Endothelial cell of umbilical vein (primary cell): ENCODE data around the gene MT1B.
A peak's percentile ranks its signal among the peaks of the same experiment; 100 is the strongest.

Experiments
- CTCF ChIP-seq, 2 donors: IDR thresholded peaks; 1 replicate in 1 of 2; 2 replicates in 1 of 2; pipeline ENCODE4 v1.5.1; 2011; ENCODE audit warnings: low read length in 2 of 2, mild to moderate bottlenecking in 2 of 2, moderate library complexity in 2 of 2, control low read depth in 1 of 2, inconsistent platforms in 1 of 2, low read depth in 1 of 2; ENCODE audit not compliant: insufficient read depth in 1 of 2; ENCODE audit errors: extremely low read depth in 1 of 2
- EZH2 ChIP-seq: IDR thresholded peaks from 2 replicates; pipeline ENCODE4 v1.6.1; 2012; ENCODE audit warnings: borderline replicate concordance, low read depth, mild to moderate bottlenecking, moderate library complexity, low read length, inconsistent platforms; ENCODE audit not compliant: severe bottlenecking
- FOS ChIP-seq: IDR thresholded peaks from 2 replicates; pipeline ENCODE4 v1.6.1; 2011; ENCODE audit warnings: mild to moderate bottlenecking, low read length, moderate library complexity, borderline replicate concordance; ENCODE audit not compliant: insufficient read depth
- GATA2 ChIP-seq: IDR thresholded peaks from 2 replicates; pipeline ENCODE4 v1.7.0; 2011; ENCODE audit warnings: low read depth, mild to moderate bottlenecking, moderate library complexity, mixed read lengths, low read length; ENCODE audit not compliant: insufficient read length, insufficient read depth
- JUN ChIP-seq: IDR thresholded peaks from 2 replicates; pipeline ENCODE4 v1.6.1; 2011; ENCODE audit warnings: borderline replicate concordance, low read depth; ENCODE audit not compliant: insufficient read length, insufficient read depth
- MAX ChIP-seq: IDR thresholded peaks from 2 replicates; pipeline ENCODE4 v1.6.1; 2011; ENCODE audit not compliant: insufficient read depth, insufficient read length
- MYC ChIP-seq: IDR thresholded peaks from one replicate; pipeline ENCODE4 v1.6.1; 2011; ENCODE audit warnings: mild to moderate bottlenecking, low read depth, low read length
- POLR2A ChIP-seq: IDR thresholded peaks from 2 replicates; pipeline ENCODE4 v1.6.1; 2012; ENCODE audit warnings: low read depth, mild to moderate bottlenecking, control low read depth, low read length
- POLR2AphosphoS5 ChIP-seq: IDR thresholded peaks from 2 replicates; pipeline ENCODE4 v1.6.1; 2012; ENCODE audit warnings: low read depth, mild to moderate bottlenecking, control low read depth, low read length, moderate library complexity; ENCODE audit not compliant: insufficient read depth

- TF ChIP-seq POLR2AphosphoS5 (no peak), POLR2A (peak; percentile 53), CTCF (IDR thresholded peaks at IDR 0.05; ENCODE audit: extremely low read depth in 1 of 2, insufficient read depth in 1 of 2, low read depth in 1 of 2, low read length in 2 of 2) (no peak), EZH2 (peak; percentile 61), MAX (no peak), GATA2 (no peak), JUN (no peak), MYC (no peak), FOS (no peak)
Observed at GRCh38 chr16:56637814-56638750, 13.6 kb upstream of the MT1B start, which contains the start of gene MT1A.
